Body of pancreas (tissue), 4 donors: ENCODE data around the gene GNB1L.

Experiments
- POLR2A ChIP-seq, 3 donors: fragments of 450-650 bp; IDR thresholded peaks; one replicate each; pipeline ENCODE4 v1.6.1; 2016; ENCODE audit warnings: antibody characterized with exemption in 3 of 3, mild to moderate bottlenecking in 2 of 3
- TF ChIP-seq, protein P1 (sequence below), 7 experiments: fragments of 450-650 bp in 4 of 7; fragments of 200-600 bp in 3 of 7; sonication (generic) in 3 of 7; IDR thresholded peaks; one replicate each; pipeline ENCODE4 v1.5.1; 2016 to 2019; ENCODE audit warnings: antibody characterized with exemption in 7 of 7

DNA sequence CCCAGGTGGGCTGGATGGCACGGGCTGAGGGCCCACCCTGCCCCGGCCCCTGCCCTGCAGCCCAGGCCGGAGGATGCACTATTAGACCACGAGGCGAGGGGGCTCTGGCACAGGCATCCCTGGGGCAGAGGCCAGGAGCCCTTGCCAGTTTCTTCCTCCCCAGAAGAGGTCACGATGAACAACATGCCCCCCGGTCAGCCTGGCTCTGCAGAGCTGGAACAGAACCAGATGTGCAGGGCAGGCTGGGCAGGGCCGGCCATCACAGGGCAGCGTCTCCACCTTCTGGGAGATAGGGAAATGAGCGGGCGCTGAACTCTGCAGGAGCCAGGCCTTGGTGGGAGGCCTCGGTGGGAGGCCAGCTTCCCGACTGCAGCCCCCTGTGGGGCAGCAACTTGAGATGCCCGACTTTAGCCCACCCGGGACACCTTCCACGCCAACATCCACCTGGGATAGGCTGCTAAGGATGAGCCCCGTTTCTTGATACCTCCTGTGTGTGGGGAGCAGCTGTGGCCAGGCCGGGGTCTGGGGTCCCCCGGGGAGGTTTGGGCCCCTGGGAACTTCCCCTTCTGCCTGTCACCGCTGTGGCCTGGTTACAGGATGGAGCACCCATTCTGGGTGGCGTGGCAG is 21.8 kb upstream of the GNB1L start:
- TF ChIP-seq, protein P1, sequence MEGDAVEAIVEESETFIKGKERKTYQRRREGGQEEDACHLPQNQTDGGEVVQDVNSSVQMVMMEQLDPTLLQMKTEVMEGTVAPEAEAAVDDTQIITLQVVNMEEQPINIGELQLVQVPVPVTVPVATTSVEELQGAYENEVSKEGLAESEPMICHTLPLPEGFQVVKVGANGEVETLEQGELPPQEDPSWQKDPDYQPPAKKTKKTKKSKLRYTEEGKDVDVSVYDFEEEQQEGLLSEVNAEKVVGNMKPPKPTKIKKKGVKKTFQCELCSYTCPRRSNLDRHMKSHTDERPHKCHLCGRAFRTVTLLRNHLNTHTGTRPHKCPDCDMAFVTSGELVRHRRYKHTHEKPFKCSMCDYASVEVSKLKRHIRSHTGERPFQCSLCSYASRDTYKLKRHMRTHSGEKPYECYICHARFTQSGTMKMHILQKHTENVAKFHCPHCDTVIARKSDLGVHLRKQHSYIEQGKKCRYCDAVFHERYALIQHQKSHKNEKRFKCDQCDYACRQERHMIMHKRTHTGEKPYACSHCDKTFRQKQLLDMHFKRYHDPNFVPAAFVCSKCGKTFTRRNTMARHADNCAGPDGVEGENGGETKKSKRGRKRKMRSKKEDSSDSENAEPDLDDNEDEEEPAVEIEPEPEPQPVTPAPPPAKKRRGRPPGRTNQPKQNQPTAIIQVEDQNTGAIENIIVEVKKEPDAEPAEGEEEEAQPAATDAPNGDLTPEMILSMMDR (IDR thresholded peaks at IDR 0.05): no peak
- TF ChIP-seq POLR2A (IDR thresholded peaks at IDR 0.05): no peak
